NCI-H1436 treated with DMSO at 0.1 percent for 48 hours (cell line): Measurements from ENCODE around the gene CYP11A1.
"Not testable (repeated sequence)": the region's sequence is repeated elsewhere in the genome, so short reads cannot be mapped to it uniquely, and the experiment has no call there.

Experiments used
- DNase-seq: peaks from one replicate; lab custom pipeline; 2025; lab: John Stamatoyannopoulos, UW

CYP11A1 gene

GRCh38 chr15:74400915-74401757 lies 33.7 kb upstream of the CYP11A1 start:
- DNase-seq = no peak

- DNase-seq = no peak
Measured at GRCh38 chr15:74400313-74400860, 32.9 kb upstream of the CYP11A1 start.

- no peak for DNase-seq
Measured at GRCh38 chr15:74399511-74400312, 32.3 kb upstream of the CYP11A1 start.

- DNase-seq = no peak
Measured at GRCh38 chr15:74399100-74399499, 31.7 kb upstream of the CYP11A1 start.

GRCh38 chr15:74398183-74398582 lies 30.7 kb upstream of the CYP11A1 start:
- no peak for DNase-seq

- DNase-seq = no peak
Measured at GRCh38 chr15:74397239-74398068, 30.0 kb upstream of the CYP11A1 start.

GRCh38 chr15:74396445-74397238 lies 29.2 kb upstream of the CYP11A1 start:
- DNase-seq = no peak

GRCh38 chr15:74396146-74396438 lies 28.6 kb upstream of the CYP11A1 start:
- DNase-seq = no peak

- no peak for DNase-seq
Measured at GRCh38 chr15:74395319-74396145, 28.1 kb upstream of the CYP11A1 start.

- DNase-seq = no peak
Measured at GRCh38 chr15:74394090-74394846, 26.8 kb upstream of the CYP11A1 start.

- DNase-seq = no peak
Measured at GRCh38 chr15:74393423-74393822, 26.0 kb upstream of the CYP11A1 start.

GRCh38 chr15:74392902-74393301 lies 25.5 kb upstream of the CYP11A1 start:
- DNase-seq = no peak

GRCh38 chr15:74392451-74392830 lies 25.0 kb upstream of the CYP11A1 start:
- DNase-seq = no peak

GRCh38 chr15:74391582-74392450 lies 24.4 kb upstream of the CYP11A1 start:
- no peak for DNase-seq

GRCh38 chr15:74390647-74391288 lies 23.3 kb upstream of the CYP11A1 start:
- DNase-seq = no peak

GRCh38 chr15:74390049-74390646 lies 22.7 kb upstream of the CYP11A1 start:
- not testable (repeated sequence) for DNase-seq

GRCh38 chr15:74389241-74390048 lies 22.0 kb upstream of the CYP11A1 start:
- no peak for DNase-seq
